ENCODE results near the gene FXN. TPM values are rescaled to one million over a fixed set of nuclear protein-coding genes. Genes with fewer than 3 reads are reported as not detected.

The FXN gene
- total and polyA plus RNA-seq, 2 donors (not counting 3 experiments of a cell fraction or from before 2014, with no cell fraction given) = 18.2 to 21.2 TPM

DNA sequence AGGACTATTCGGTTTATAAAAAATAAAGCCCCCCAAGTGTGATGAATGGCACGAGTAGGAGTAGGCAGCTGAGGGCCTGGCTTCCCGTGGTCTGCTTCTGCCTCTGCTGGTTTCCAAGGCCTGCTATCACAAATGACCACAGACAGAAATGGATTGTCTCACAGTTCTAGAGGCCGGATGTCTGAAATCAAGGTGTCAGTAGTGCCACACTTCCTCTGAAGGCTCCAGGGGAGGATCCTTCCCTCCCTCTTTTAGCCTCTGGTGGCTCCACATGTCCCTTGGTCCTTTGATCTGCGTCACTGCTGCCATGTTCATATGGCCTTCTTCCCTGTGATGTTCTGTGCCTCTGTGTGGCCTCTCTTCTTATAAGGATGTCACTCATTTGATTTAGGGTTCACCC is 36.7 kb upstream of the FXN start:
- Histone ChIP-seq H3K27me3 (ENCODE audit: control insufficient read depth in 2 of 2, insufficient read depth in 2 of 2, low read length in 2 of 2) (peaks cover 2 to 8% of the 10 kb centered on the region in 2 experiments), H3K4me3 (replicated peaks in 1 of 3; ENCODE audit: insufficient read depth in 1 of 3, low read depth in 1 of 3, low read length in 3 of 3) (no peak overlapping the region), H4K20me1 (replicated peaks; ENCODE audit: control insufficient read depth, extremely low read depth, insufficient read depth, low read length) (no peaks in the 10 kb centered on the region), H3K4me2 (ENCODE audit: insufficient read depth, low read length) (no peak overlapping the region), H3K9me1 (replicated peaks; ENCODE audit: control insufficient read depth, extremely low read depth, insufficient read depth, low read length) (no peaks in the 10 kb centered on the region), H3K27ac (ENCODE audit: insufficient read depth, low read depth, low read length) (no peak overlapping the region), H3K4me1 (ENCODE audit: control insufficient read depth, extremely low read depth, insufficient read depth, low read length) (no peaks in the 10 kb centered on the region), H3K9me3 (replicated peaks; ENCODE audit: control insufficient read depth, insufficient read depth, low read length) (no peaks in the 10 kb centered on the region), H2AFZ (ENCODE audit: low read depth, low read length) (no peak overlapping the region), H3K9ac (replicated peaks; ENCODE audit: extremely low read depth, insufficient read depth, low read length) (no peak overlapping the region), H3K36me3 (ENCODE audit: control insufficient read depth in 2 of 2, extremely low read depth in 1 of 2, insufficient read depth in 2 of 2, low read length in 2 of 2) (no peaks in the 10 kb centered on the region), H3K79me2 (ENCODE audit: control insufficient read depth, insufficient read depth, low read length) (no peaks in the 10 kb centered on the region)
- BruUV-seq (replicated peaks) = no TSS peak
- dilution Hi-C loops (cut with MboI; ENCODE audit: extremely low pct_ligation_motif_present, low sequenced_read_pairs) = no loop called here
- FAIRE-seq = no peak
- no peak for DNase-seq (ENCODE audit: low read depth, low spot score)
- POLR2A ChIA-PET = no interaction called here
- CTCF ChIA-PET = interaction anchor here (0.6 to 5.6 kb wide), 7 partner anchors 19 to 1374 kb away, joined by 3 to 47 read pairs (median 4); no protein-coding TSS in a partner anchor
- TF ChIP-seq, protein P1, sequence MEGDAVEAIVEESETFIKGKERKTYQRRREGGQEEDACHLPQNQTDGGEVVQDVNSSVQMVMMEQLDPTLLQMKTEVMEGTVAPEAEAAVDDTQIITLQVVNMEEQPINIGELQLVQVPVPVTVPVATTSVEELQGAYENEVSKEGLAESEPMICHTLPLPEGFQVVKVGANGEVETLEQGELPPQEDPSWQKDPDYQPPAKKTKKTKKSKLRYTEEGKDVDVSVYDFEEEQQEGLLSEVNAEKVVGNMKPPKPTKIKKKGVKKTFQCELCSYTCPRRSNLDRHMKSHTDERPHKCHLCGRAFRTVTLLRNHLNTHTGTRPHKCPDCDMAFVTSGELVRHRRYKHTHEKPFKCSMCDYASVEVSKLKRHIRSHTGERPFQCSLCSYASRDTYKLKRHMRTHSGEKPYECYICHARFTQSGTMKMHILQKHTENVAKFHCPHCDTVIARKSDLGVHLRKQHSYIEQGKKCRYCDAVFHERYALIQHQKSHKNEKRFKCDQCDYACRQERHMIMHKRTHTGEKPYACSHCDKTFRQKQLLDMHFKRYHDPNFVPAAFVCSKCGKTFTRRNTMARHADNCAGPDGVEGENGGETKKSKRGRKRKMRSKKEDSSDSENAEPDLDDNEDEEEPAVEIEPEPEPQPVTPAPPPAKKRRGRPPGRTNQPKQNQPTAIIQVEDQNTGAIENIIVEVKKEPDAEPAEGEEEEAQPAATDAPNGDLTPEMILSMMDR (IDR thresholded peaks at IDR 0.05; ENCODE audit: extremely low read depth in 1 of 2, insufficient read depth in 1 of 2, low read depth in 1 of 2, low read length in 2 of 2) = no peak
- no peak for TF ChIP-seq EZH2 (IDR thresholded peaks at IDR 0.05; ENCODE audit: borderline replicate concordance, low read depth, low read length, severe bottlenecking)
- no peak for TF ChIP-seq POLR2AphosphoS5 (IDR thresholded peaks at IDR 0.05; ENCODE audit: insufficient read depth, low read depth, low read length)
- no peak for TF ChIP-seq JUN (IDR thresholded peaks at IDR 0.05; ENCODE audit: borderline replicate concordance, insufficient read depth, insufficient read length, low read depth)
- no peak for TF ChIP-seq POLR2A (IDR thresholded peaks at IDR 0.05; ENCODE audit: low read depth, low read length)
- TF ChIP-seq, protein P2, sequence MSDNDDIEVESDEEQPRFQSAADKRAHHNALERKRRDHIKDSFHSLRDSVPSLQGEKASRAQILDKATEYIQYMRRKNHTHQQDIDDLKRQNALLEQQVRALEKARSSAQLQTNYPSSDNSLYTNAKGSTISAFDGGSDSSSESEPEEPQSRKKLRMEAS (IDR thresholded peaks at IDR 0.05; ENCODE audit: insufficient read depth, insufficient read length) = no peak
- TF ChIP-seq GATA2 (IDR thresholded peaks at IDR 0.05; ENCODE audit: insufficient read depth, insufficient read length, low read depth, low read length) = no peak
- no peak for TF ChIP-seq FOS (IDR thresholded peaks at IDR 0.05; ENCODE audit: borderline replicate concordance, insufficient read depth, low read length)
- no peak for TF ChIP-seq MYC (IDR thresholded peaks at IDR 0.05; ENCODE audit: low read depth, low read length)
- intact Hi-C loops (cut with micrococcal nuclease) = loop anchor here (1.0 kb wide), 3 partner anchors 220 to 415 kb away; no protein-coding TSS in a partner anchor
